Endometrial microvascular endothelial cells (primary cell): ENCODE results near the gene ZNF121. TPM values are rescaled to one million over a fixed set of nuclear protein-coding genes. Genes with fewer than 3 reads are reported as not detected.
"Not testable (repeated sequence)": the region's sequence is repeated elsewhere in the genome, so short reads cannot be mapped to it uniquely, and the experiment has no call there.

Source experiments
- in situ Hi-C: cut with HindIII; loops from 2 replicates; pipeline ENCODE4 v1.10.0; 2017; ENCODE audit warnings: low sequenced_read_pairs, low pct_unique_long_range_greater_than_20kb; ENCODE audit errors: inconsistent ontology term
- total RNA-seq: library from RNA; depleted of rRNA; stranded (reverse); fragments of >200 nt; gene quantifications from one replicate; pipeline ENCODE4 v1.2.3, GENCODE V29; 2015; ENCODE audit errors: inconsistent ontology term

The ZNF121 gene
- total RNA-seq, result 28.7 TPM

DNA sequence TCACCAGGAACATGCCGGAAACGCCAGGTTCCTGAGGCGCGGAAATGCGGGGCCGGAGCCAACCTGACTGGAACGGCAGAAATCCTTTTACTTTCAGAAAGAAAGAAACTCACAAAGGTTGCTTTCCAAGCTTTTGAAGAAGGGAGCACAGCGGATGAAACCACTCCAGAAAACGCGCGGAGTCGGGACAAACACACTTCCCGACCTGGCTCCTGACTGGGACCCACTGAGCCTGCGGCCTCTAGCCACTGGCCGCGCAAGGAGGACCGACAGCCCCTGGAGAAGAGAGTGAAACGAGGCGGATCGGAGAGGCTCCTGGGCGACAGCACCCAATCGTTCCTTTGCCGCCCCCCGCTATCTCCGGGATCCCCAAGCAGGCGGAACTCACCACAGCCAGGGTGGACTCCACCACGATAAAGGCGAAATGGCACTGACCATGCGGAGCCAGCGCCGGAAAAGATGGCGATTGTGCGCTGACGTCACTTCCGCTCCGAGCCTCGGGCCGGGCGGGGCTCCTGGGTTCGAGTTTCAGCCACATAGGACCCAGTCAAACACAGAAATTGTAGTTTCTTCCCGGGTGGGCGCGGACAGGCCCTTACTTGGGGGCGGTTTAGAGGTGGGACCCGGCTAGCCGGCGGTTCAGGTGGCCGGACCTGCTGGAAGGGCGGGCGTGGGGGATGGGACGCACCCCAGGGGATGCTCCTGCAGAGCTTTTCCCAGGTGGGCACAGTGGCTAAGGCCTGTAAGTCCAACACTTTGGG lies at the start of gene ZNF121:
Gene ZNF121, minus strand, starts transcription at position 432 of the 761 bp plus-strand sequence. CDS start 16,407 bp downstream, outside the sequence.
- in situ Hi-C loops, result no loop called here

DNA sequence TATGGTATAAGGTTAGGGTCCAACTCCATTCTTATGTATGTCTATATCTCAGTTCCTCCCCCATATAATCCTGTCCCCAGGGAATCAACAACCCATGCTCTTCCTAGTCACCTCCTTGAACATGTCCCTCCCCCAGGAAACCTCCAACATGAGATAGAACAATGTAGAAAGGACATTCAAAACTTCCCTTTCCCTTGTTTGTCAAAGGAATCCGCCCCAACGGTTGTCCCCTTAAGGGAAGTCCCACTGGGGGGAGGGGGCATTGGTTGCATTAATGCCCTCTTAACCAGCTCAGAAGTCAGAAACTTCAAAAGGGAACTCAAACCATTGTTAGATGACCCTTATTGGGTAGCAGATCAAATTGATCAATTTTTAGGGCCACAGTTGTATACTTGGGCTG lies 43.6 kb upstream of the ZNF121 start:
- in situ Hi-C loops, result loop anchor here (10.0 kb wide), 1 partner anchor 47 kb away; the partner anchor contains the start of gene ZNF562

DNA sequence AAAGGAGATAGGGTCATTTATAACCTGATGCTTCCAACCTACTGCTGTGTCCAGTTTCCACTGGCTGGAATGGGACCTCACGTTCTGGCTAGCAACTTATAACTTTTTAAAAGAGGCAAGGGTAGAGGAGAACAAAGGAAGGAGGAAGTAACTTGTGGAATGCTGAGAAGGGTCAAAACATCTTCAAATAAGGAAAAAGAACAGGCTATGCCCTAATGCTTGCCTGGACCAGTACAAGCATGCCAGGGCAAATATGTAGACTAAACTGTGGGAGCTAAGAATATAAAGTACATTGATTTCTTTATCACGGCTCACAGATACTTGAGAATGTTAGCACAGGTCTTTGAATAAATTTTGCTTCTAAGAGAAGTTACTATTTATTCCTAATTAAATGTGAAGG lies 38.2 kb upstream of the ZNF121 start:
- in situ Hi-C loops, result loop anchor here (10.0 kb wide), 1 partner anchor 52 kb away; the partner anchor contains the start of gene ZNF562

DNA sequence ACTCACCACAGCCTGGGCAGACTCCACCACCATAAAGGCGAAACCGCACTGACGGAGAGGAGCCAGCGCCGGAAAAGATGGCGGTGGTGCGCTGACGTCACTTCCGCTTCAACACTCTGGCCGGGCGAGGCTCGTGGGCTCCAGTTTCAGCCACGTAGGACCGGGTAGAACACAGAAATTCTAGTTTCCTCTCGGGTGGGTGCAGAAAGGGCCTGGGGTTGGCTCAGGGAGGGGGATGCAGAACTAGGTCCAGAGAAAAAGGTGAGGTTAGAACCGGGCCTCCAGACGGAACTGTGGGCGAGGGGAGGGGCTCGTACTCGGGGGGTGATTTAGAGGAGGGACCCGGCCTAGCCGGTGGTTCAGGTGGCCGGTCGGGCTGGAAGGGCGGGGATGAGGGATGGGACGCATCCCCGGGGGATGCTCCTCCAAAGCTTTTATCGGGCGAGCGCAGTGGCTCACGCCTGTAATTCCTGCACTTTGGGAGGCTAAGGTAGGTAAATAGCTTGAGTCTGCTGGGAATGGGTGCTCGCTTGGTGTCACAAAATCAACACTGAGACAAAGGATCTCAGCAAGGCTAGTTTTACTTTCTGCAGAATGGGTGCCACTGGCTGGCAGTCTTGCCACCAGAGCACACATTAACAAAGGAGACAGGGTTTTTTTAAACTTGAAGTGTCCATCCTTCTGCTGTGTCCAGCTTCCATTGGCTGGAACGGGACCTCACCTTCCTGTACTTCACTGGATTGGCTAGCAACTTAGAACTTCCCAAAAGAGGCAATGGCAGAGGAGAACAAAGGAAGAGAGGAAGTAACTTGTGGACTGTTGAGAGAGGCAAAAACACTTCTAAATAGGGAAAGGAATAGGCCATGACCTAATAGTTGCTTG lies 37.1 kb upstream of the ZNF121 start, which contains the start of gene ZNF561:
Gene ZNF561, minus strand, starts transcription at position 77 of the 882 bp plus-strand sequence. CDS start 1,776 bp downstream, outside the sequence.
- in situ Hi-C loops, result loop anchor here (10.0 kb wide), 1 partner anchor 53 kb away; the partner anchor contains the start of gene ZNF562

DNA sequence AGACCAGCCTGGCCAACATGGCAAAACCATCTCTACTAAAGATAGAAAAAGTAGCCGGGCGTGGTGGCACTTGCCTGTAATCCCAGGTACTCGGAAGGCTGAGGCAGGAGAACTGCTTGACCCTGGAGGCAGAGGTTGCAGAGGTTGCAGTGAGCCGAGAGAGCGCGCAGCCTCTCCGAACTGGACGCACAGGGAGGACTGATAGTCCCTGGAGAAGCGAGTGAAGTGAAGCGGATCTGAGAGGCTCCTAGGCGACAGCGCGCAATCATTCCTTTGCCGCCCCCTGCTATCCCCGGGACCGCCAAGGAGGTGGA lies 36.5 kb upstream of the ZNF121 start:
- in situ Hi-C loops, result loop anchor here (10.0 kb wide), 1 partner anchor 54 kb away; the partner anchor contains the start of gene ZNF562

DNA sequence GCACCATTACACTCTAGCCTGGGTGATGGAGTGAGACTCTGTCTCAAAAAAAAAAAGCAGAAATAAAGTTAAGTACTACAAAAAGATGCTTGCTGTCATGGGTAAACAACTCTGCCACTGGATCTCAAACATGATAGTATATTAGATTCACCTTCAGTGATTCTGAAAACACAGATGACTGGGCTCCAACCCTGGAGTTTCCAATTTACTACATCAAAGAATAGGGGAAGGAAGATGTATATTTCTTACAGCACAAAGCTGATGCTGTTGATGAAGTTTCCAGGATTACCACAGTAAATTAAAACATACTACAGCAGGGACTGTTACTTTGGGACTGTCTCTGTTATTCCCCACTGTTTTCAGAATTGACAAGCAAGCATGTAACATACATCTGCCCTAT lies 31.5 kb upstream of the ZNF121 start:
- in situ Hi-C loops, result no loop called here

DNA sequence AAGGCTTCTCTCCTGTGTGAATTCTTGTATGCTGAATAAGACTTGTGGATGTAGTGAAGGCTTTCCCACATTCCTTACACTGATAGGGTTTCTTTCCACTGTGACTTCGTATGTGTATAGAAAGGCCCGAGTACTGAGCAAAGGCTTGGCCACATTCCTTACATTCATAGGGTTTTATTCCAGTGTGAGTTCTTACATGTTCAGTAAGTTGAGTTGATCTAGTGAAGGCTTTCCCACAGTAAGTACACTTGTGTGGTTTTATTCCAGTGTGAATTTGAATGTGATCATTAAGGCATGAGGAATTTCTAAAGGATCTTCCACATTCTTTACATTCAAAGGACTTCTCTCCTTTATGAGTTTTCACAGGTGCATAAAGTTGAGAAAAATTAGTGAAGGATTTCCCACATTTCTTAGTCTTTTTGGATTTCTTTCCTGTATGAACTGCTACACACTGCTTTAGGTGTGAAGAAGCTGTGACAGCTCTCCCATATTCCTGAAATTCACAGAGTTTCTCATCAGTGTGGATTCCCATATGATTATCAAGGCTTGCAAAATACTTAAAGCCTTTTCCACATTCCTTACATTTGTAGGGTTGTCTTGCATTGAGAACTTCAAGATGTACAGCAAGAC lies 26.3 kb upstream of the ZNF121 start:
- in situ Hi-C loops, result no loop called here

DNA sequence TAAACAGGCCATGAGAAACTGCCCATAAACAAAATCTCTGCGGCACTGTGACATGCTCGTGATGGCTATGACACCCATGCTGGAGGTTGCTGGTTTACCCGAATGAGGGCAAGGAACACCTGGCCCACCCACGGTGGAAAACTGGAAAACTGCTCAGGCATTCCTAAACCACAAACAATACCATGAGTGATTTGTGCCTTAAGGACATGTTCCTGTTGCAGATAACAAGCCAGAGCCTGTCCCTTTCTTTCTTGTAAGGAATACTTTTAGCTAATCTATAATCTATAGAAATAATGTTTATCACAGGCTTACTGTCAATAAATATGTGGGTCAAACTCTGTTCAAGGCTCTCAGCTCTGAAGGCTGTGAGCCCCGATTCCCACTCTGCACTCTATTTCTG lies 24.6 kb upstream of the ZNF121 start:
- in situ Hi-C loops, result no loop called here

DNA sequence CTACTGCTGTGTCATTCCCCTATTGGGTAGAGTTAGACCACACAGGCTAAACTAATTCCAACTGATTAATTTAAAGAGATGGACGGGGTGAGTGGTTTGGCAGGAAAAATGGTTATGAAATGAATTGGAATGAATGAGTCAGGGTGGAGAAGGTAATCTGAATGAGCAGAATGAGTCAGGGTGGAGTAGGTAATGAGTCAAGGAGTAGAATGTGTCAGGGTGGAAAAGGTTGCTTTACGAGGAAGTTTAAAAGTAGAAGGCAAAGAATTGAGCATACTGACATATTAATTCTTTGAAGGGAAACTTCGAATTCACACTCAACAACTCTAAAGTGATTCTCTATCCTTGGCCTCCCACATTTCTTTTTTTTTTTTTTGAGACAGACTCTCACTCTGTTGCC lies 12.7 kb upstream of the ZNF121 start:
- in situ Hi-C loops, result no loop called here

DNA sequence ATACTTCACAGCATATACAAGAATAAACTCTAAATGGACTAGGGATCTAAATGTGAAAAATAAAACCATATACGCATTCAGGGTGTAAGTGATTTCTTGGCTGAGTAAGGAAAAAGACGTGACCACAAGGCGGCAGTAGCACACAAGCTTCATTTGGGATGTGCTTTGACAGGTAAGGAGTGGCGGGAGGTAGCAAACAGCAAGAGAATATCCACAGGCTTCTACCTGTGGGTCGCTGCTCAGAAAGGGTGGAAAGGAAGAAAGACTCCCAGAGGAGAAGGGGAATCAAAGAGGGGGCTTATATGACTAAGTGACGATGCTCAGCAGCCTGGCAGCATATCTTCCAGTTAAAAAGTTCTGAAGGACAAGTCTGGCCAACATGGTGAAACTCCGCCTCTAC lies 2.5 kb upstream of the ZNF121 start:
- in situ Hi-C loops, result no loop called here

DNA sequence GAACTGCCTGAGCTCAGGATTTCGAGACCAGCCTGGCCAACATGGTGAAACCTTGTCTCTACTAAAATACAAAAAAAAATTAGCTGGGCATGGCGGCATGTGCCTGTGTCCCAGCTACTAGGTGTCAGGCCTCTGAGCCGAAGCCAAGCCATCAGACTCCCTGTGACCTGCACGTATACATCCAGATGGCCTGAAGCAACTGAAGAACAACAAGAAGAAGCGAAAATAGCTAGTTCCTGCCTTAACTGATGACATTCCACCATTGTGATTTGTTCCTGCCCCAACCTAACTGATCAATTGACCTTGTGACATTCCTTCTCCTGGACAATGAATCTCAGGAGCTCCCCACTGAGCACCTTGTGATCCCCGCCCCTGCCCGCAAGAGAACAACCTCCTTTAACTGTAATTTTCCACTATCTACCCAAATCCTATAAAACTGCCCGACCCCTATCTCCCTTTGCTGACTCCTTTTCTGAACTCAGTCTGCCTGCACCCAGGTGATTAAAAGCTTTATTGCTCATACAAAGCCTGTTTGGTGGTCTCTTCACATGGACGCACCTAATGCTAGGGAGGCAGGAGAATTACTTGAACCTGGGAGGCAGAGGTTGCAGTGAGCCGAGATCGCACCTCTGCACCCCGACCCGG lies 2.1 kb downstream of the ZNF121 start:
- in situ Hi-C loops, result not testable (repeated sequence)

DNA sequence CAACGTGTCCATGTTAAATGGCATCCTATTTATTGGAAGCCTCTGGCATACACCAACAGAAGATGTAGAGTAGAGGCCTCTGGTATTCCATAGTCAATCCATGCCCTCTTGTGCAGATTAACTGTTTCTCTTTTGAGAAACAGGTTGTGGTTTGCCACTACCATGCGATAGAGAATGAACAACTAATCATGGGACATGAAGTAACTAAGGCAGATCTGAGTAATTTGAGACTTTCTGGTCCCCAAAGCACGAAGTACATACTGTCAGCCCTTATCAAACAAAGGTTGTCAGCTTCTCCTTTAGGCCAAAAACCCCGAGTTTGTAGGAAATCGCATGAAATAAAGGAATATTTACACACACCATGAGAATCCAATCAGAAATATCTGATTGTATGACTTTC lies 3.6 kb downstream of the ZNF121 start:
- in situ Hi-C loops, result no loop called here

DNA sequence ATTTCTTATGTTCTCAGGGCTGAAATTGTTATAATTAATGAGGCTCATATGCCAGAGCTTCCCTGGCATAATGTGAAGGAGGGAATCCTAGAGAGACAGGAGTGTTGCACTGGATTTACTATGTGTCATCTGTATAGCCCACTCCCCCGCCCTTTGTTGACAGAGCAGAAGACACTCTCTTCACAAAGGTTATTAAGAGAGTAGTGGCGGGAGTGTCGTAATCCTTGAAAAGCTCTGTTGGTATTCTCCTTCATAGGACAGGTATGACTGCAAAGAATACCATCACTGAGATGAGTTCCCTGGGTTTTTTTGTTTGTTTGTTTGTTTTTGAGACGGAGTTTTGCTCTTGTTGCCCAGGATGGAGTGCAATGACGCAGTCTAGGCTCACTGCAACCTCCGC lies 14.0 kb downstream of the ZNF121 start:
- in situ Hi-C loops, result no loop called here

DNA sequence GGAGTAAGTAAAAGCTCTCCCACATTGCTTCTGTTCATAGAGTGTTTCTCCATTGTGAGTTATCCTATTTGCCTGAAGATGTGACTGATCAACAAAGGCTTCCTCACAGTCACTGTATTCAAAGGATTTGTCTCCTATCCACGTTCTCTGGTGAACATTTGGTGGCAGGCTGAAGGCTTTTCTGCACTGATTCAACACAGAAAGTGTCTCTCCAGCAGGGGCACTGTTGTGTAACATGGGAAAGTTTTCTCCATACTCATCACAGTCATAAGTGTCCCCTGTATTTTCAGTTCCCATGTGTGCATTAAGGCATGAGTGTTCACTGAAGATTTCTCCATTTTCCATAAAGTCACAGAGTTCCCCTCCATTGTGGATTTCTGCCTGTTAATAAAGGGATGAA lies 17.6 kb downstream of the ZNF121 start:
- in situ Hi-C loops, result no loop called here

DNA sequence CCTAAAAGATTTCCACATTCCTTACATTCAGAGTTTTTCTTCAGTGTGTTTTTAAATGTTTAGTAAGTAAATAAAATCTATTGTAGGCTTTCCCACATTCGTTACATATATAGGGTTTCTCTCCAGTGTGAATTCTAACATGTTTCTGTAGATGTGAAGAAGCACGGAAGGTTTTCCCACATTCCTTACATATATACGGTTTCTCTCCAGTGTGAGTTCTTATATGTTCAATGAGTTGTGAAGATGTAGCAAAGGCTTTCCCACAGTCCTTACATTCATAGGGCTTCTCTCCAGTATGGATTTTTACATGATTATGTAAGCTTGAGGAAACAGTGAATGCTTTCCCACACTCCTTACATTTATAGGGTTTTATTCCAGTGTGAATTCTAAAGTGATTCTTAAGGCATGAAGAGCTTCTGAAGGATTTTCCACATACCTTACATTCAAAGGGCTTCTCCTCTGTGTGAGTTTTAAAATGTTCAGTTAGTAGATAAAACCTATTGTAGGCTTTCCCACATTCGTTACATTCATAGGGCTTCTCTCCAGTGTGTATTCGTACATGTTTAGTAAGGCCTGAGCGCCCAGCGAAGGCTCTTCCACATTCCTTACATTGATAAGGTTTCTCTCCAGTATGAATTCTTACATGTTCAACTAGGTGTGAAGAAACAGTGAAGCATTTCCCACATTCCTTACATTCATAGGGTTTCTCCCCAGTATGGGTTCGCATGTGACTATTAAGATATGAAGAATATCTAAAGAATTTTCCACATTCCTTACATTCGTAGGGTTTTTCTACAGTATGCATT lies 18.2 kb downstream of the ZNF121 start:
- in situ Hi-C loops, result no loop called here

DNA sequence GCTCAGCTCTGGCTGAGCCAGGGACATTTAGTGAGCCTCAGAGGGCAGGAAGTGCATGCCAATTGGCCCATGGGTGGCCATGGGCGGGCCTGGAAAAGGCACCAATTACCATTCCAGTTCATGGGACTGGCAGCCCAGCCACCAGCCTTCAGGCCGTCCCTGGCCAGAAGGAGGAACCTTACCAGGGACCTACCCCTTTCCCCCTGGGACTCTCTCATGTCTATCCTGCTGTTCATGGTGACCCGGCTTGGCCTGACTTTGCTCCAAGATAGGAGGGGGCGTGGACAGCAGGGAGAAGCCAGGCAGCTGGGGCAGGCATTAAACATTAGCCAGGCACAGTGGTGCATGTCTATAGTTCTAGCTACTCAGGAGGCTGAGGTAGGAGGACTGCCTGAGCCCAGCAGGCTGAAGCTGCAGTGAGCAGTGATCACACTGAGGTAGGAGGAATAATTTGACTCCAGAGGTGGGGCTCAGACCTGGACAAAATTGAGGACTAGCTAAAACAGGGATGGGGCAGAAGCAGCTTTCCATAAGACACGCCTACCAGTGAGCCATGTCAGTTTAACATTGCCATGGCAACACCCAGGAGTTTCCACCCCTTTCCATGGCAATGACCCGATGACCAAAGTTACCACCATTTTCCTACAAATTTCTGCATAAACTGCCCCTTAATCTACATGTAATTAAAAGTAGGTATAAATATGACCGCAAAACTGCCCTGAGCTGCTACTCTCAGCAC lies 31.6 kb downstream of the ZNF121 start:
- in situ Hi-C loops, result no loop called here

DNA sequence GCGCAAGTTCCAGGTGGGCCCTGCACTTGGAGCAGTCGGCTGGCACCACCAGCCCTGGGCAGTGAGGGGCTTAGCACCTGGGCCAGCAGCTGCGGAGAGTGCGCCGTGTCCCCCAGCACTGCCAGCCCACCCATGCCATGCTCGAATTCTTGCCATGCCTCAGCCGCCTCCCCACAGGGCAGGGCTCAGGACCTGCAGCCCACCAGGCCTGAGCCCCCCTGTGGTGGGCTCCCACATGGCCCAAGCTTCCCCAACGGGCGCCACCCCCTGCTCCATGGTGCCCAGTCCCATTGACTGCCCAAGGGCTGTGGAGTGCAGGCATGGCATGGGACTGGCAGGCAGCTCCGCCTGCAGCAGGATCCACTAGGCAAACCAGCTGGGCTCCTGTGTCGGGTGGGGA lies 36.4 kb downstream of the ZNF121 start:
- in situ Hi-C loops, result no loop called here
